GM12875 (cell line): Measurements from ENCODE around the gene GPC5.

Source experiments
- H3K4me3 ChIP-seq: one replicate; pipeline ENCODE4 v1.5.1; 2011; ENCODE audit warnings: low read depth, low read length, control low read depth
- TF ChIP-seq, protein P1 (sequence below): IDR thresholded peaks from 2 replicates; pipeline ENCODE4 v1.5.1; 2011; ENCODE audit warnings: low read depth, mild to moderate bottlenecking, control low read depth, inconsistent platforms, low read length, moderate library complexity, borderline replicate concordance; ENCODE audit not compliant: insufficient read depth

GPC5 gene

DNA sequence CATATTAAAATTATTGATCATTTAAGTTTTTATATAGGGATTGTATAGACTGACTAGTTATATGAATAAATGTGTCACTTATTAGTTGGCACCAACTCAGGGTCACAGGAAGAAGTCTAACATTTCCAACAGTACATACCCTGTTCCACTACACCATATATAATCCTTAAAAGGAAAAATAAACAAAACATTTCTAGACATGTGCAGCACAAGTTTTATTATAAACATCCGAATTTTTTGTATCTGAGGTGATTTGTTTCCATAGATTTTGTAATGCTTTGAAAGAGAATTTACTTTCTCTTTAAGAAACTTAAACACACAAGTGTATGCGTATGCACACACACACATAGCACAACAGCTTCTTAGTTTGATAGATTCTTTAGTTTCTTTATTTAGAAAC is 1409.5 kb downstream of the GPC5 start:
- H3K4me3 ChIP-seq, result no peak overlapping the region
- TF ChIP-seq, protein P1, sequence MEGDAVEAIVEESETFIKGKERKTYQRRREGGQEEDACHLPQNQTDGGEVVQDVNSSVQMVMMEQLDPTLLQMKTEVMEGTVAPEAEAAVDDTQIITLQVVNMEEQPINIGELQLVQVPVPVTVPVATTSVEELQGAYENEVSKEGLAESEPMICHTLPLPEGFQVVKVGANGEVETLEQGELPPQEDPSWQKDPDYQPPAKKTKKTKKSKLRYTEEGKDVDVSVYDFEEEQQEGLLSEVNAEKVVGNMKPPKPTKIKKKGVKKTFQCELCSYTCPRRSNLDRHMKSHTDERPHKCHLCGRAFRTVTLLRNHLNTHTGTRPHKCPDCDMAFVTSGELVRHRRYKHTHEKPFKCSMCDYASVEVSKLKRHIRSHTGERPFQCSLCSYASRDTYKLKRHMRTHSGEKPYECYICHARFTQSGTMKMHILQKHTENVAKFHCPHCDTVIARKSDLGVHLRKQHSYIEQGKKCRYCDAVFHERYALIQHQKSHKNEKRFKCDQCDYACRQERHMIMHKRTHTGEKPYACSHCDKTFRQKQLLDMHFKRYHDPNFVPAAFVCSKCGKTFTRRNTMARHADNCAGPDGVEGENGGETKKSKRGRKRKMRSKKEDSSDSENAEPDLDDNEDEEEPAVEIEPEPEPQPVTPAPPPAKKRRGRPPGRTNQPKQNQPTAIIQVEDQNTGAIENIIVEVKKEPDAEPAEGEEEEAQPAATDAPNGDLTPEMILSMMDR, result no peak

DNA sequence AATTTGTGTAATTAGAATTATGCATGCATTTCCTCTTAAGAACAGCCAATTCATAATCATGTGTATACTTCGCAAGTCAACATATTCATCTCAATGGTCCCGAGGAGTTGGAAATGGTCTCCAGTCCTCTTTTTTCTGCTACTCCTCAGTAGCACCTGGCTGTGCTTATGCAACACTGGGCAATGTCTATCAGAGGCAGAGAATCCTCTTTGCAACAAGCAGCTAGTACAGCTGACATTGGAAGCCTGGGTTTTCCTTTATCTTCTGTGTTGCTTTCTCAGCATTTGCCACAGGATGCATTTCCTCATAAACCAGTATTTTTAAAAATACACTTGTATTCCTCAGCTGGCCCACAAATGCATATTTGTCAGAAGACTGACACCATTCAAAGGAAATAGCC is 1422.9 kb downstream of the GPC5 start:
- TF ChIP-seq, protein P1, result no peak
- H3K4me3 ChIP-seq, result no peak overlapping the region

DNA sequence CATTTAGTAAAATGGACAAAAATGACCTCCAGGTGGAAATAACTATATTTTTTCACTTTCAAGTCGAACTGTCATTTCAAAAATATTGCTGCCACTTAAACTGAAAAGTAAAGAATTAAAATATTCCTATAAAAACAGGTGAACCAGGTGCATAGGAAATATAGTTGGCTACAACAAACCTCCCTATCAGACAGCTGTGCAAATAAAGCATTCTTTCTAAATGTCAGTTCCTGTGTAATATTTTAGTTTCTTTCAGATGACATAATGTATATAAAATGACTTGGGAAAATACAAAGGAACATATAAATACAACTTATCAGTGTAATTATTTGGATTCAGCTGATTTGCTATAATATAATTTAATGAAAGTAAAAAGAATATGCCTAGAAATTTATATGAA is 1424.6 kb downstream of the GPC5 start:
- TF ChIP-seq, protein P1, result no peak
- H3K4me3 ChIP-seq, result no peak overlapping the region

DNA sequence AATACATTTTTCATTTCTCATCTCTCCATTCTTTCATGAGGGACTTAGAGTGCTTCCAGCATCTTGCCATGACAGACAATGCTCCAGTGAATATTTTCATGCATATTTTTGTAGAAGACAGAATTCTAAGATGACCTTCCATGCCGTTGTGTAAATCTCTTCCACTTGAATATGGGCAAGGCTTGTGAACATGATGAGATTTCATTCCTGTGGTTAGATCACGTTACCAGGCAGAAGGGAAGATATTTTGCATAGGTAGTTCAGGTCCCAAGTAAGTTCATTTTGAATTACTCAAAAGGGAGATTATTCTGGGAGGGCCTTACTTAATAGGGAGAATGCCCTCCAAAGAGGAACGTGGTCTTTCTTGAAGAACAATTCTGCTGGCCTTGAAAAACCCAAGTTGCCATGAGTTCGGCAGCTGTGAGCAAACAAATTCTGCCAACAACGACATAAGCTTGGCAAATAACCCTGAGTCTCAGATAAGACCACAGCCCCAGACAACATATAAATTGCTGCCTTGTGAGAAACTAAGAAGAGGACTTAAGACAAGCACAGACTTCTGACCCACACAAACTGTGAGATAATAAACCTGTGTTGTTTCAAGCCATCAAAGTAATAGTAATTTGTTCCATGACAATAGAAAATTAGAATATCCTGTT is 1427.6 kb downstream of the GPC5 start:
- H3K4me3 ChIP-seq, result no peak overlapping the region
- TF ChIP-seq, protein P1, result no peak

DNA sequence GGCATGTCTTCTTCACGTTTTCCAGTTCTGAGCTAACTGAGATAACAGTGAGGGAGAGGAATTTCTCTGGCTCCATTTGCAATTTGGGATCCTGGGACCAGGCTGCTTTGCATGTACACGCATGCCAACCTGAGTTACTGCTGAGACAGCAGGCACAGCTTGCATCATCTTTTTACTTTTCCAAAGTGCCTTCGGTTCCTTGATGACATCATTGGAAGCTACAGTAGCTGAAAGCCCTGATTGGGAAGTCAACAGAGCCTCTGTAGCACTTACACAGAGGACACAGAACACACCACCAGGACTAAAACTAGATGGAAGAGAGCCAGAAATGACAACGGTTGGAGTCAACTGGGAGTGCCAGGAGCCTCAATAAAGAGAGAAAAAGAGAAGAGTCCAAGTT is 1429.1 kb downstream of the GPC5 start:
- H3K4me3 ChIP-seq, result no peak overlapping the region
- TF ChIP-seq, protein P1, result no peak

DNA sequence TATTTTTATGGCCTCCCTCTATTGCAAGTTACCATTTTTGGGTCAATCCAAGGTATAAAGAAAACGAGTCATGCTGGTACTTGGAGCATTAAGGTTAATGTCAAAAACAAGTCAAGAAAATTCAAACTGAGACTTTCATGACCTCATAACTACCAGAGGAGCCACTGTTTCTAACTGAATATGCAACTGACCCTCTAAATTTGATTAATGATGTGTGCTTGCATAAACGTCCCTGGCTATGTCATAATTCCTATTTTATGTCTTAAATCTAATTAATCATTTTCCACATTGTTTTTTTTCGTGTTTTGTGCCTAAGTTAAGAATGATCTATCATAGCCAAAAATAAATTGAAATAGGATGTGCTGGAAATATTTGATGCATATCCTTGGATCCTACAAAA is 1431.5 kb downstream of the GPC5 start:
- H3K4me3 ChIP-seq, result no peak overlapping the region
- TF ChIP-seq, protein P1, result no peak

DNA sequence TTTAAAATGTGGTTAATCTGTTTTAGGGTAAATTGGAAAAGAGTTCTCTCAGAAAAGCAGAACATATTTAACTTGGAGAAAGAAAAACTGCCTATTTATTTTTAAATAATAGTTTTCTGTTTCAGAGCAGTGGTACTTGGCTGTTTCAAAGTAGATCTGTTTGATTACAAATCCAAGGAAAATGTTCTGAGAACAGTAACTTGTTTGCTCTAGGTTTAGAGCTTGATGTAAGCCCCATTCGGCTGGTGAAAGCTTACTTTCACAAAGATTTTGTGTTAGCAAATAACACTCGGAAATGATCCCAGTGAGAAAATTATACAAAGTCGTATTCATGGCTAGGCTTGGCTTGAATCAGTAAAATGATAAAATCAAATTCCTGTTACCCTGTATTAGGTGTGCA is 1432.4 kb downstream of the GPC5 start:
- H3K4me3 ChIP-seq, result no peak overlapping the region
- TF ChIP-seq, protein P1, result no peak
